Measurements from ENCODE around the gene TMEM100.

DNA sequence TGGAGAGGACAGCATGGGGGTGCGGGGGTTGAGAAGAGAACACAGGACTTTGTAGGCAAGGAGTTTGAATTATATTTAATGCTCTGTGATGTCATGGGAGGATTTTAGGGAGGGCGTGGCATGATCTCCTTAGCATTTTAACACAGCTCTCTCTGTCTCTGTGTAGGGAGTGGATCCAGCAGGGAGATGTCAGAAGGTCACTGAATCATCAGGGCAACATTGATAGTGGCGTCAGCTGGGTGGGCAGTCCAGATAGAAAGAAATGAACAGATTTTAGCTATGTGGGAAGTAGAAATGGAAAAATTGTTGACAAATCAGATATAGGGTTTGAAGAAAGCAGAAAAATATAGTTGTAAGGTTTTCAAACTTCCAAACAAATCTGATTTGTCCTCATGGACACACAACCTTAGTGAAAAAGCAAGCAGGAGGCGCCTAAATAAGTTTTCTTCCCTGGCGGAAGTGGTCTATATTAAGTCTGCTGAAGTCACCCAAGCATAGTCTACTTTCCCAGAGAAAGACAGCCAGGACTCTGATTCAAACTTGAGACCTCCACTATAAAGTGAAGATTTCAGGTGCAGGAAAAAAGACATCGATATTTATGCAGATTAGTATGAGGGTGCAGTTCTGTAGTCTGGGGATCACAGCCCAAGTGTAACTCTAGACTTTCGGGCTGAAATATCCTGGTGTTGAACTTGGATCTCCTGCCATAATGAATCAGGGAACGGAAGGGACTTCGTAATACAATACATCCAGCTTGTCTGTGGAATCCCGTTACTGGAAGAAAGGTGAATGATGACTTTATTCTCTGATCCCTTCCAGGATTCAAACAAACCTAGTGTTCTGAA, 18.1 kb upstream of the TMEM100 start:
- TF ChIP-seq CTCF (IDR thresholded peaks at IDR 0.05) (no peak), POLR2A (IDR thresholded peaks at IDR 0.05) (no peak)

Measured in lower leg skin (tissue), 3 donors.